ENCODE results near the gene PPP2R3B.
"Not testable (repeated sequence)": the region's sequence is repeated elsewhere in the genome, so short reads cannot be mapped to it uniquely, and the experiment has no call there.

Gene PPP2R3B

GRCh38 chrX:314781-315595, 71.7 kb downstream of the PPP2R3B start:
- intact Hi-C loops (cut with DNase I) = no loop called here
- DNase-seq = peak in 7 of 10 donors; percentile 5 to 86 (median 25)

GRCh38 chrX:314049-314448, 72.7 kb downstream of the PPP2R3B start:
- intact Hi-C loops (cut with DNase I) = no loop called here
- peak in 7 of 10 donors; percentile 7 to 84 (median 26) for DNase-seq

GRCh38 chrX:313546-313945, 73.2 kb downstream of the PPP2R3B start:
- intact Hi-C loops (cut with DNase I) = no loop called here
- DNase-seq = peak in 5 of 10 donors; percentile 0 to 72 (median 26)

- intact Hi-C loops (cut with DNase I) = no loop called here
- DNase-seq = peak in 6 of 10 donors; percentile 3 to 83 (median 44)
These were observed 73.9 kb downstream of the PPP2R3B start for GRCh38 chrX:312621-313331.

GRCh38 chrX:311156-312129, 75.3 kb downstream of the PPP2R3B start:
- DNase-seq = peak in 7 of 10 donors; percentile 4 to 80 (median 22)
- intact Hi-C loops (cut with DNase I) = no loop called here

- peak in 6 of 10 donors; percentile 5 to 75 (median 38) for DNase-seq
- intact Hi-C loops (cut with DNase I) = no loop called here
These were observed 76.0 kb downstream of the PPP2R3B start for GRCh38 chrX:310621-311155.

- peak in 4 of 10 donors; percentile 2 to 72 (median 31) for DNase-seq
- intact Hi-C loops (cut with DNase I) = no loop called here
These were observed 77.7 kb downstream of the PPP2R3B start for GRCh38 chrX:308821-309520.

- DNase-seq = peak in 5 of 10 donors; percentile 8 to 79 (median 69)
- intact Hi-C loops (cut with DNase I) = no loop called here
These were observed 79.2 kb downstream of the PPP2R3B start for GRCh38 chrX:307261-308111.

GRCh38 chrX:306614-307251, 80.0 kb downstream of the PPP2R3B start:
- intact Hi-C loops (cut with DNase I); DNase-seq: not testable (repeated sequence)

- DNase-seq = peak in 4 of 10 donors; percentile 1 to 30 (median 12)
- intact Hi-C loops (cut with DNase I) = not testable (repeated sequence)
These were observed 80.7 kb downstream of the PPP2R3B start for GRCh38 chrX:305781-306613.

GRCh38 chrX:302975-303374, 83.7 kb downstream of the PPP2R3B start:
- intact Hi-C loops (cut with DNase I) = no loop called here
- peak in 4 of 10 donors; percentile 5 to 68 (median 25) for DNase-seq

- peak in 1 of 10 donors; percentile 20 for DNase-seq
- intact Hi-C loops (cut with DNase I) = no loop called here
These were observed 86.4 kb downstream of the PPP2R3B start for GRCh38 chrX:300334-300733.

GRCh38 chrX:298993-299392, 87.7 kb downstream of the PPP2R3B start:
- DNase-seq = peak in 5 of 10 donors; percentile 4 to 78 (median 60)

GRCh38 chrX:295136-295535, 91.6 kb downstream of the PPP2R3B start:
- peak in 5 of 10 donors; percentile 4 to 59 (median 35) for DNase-seq
- intact Hi-C loops (cut with DNase I) = no loop called here

More at GRCh38 chrX:298993-299392, 87.7 kb downstream of the PPP2R3B start:
- intact Hi-C loops (cut with DNase I) = no loop called here

- peak in 6 of 10 donors; percentile 1 to 67 (median 26) for DNase-seq
- intact Hi-C loops (cut with DNase I) = no loop called here
These were observed 93.5 kb downstream of the PPP2R3B start for GRCh38 chrX:292900-293897.
